Ovary (tissue), 3 donors: ENCODE results near the gene VPS18.

Experiments used
- POLR2A ChIP-seq: fragments of 450-650 bp; IDR thresholded peaks from one replicate; pipeline ENCODE4 v1.6.1; 2017; ENCODE audit warnings: antibody characterized with exemption, mild to moderate bottlenecking, moderate library complexity
- TF ChIP-seq, protein P1 (sequence below), 3 donors: fragments of 450-650 bp in 2 of 3; fragments of 200-600 bp in 1 of 3; IDR thresholded peaks; one replicate each; pipeline versions ENCODE4 v1.5.1 to v1.8.0; 2016 to 2022; ENCODE audit warnings: antibody characterized with exemption in 3 of 3, mild to moderate bottlenecking in 1 of 3
- donor health status: DM: no; HTN: no; CAD: no.

DNA sequence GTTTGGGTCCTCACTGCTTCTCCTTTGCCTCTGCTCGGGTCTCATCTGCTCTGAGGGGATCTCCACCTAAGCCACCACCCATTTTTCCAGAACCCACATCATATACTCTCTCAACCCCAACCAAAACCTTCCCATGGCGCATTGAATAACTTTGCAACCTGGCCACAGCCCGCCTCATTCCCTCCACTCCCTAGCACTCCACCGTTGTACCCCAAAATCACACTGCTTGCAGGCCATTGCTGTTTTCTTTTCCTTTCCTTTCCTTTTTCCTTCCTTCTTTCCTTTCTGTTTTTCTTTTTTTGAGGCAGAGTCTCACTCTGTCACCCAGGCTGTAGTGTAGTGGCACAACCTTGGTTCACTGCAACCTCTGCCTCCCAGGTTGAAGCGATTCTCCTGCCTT lies 3.1 kb upstream of the VPS18 start:
- no peak for TF ChIP-seq POLR2A
- TF ChIP-seq, protein P1, sequence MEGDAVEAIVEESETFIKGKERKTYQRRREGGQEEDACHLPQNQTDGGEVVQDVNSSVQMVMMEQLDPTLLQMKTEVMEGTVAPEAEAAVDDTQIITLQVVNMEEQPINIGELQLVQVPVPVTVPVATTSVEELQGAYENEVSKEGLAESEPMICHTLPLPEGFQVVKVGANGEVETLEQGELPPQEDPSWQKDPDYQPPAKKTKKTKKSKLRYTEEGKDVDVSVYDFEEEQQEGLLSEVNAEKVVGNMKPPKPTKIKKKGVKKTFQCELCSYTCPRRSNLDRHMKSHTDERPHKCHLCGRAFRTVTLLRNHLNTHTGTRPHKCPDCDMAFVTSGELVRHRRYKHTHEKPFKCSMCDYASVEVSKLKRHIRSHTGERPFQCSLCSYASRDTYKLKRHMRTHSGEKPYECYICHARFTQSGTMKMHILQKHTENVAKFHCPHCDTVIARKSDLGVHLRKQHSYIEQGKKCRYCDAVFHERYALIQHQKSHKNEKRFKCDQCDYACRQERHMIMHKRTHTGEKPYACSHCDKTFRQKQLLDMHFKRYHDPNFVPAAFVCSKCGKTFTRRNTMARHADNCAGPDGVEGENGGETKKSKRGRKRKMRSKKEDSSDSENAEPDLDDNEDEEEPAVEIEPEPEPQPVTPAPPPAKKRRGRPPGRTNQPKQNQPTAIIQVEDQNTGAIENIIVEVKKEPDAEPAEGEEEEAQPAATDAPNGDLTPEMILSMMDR (IDR thresholded peaks at IDR 0.05) = no peak
